Tibial nerve (tissue), 3 donors: ENCODE measurements around the gene CD244.

ENCODE experiments used
- CTCF ChIP-seq, 5 experiments: fragments of 200-600 bp in 3 of 5; fragments of 450-650 bp in 2 of 5; sonication (generic) in 3 of 5; IDR thresholded peaks; one replicate each; pipeline ENCODE4 v1.5.1; 2016 to 2019; ENCODE audit warnings: antibody characterized with exemption in 5 of 5, mild to moderate bottlenecking in 3 of 5, moderate library complexity in 2 of 5
- POLR2A ChIP-seq, 2 donors: fragments of 450-650 bp; IDR thresholded peaks; one replicate each; pipeline ENCODE4 v1.6.1; 2017; ENCODE audit warnings: antibody characterized with exemption in 2 of 2, mild to moderate bottlenecking in 2 of 2, moderate library complexity in 2 of 2

- no peak for TF ChIP-seq POLR2A (IDR thresholded peaks at IDR 0.05)
- TF ChIP-seq CTCF (IDR thresholded peaks at IDR 0.05): no peak
Observed at GRCh38 chr1:160799641-160800040, 63.0 kb downstream of the CD244 start.
